D341Med (cell line): Measurements from ENCODE around the gene GRM5.
"Not testable (repeated sequence)": the region's sequence is repeated elsewhere in the genome, so short reads cannot be mapped to it uniquely, and the experiment has no call there.

ENCODE experiments used
- DNase-seq: peaks from one replicate; pipeline ENCODE4 v3.0.0; 2012; ENCODE audit warnings: low spot score

The GRM5 gene

DNA sequence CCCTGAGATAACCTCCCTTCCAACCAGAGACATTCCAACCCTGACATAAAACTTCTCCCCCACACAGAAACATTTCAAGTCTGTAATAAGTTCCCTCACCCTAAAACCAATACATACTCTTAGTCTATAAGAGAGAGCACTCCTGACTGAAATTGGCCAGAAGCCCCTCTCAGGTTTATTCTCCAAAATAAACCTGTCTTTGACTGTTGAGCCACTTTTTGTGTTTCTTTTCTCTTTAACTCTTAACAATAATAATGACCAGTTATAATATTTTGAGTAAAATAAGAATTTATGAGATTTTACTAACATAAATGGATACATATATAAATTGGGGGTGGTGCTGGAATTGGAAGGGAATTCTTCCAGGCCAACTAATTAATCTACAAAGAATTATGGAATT lies 93.6 kb downstream of the GRM5 start:
- no peak for DNase-seq

DNA sequence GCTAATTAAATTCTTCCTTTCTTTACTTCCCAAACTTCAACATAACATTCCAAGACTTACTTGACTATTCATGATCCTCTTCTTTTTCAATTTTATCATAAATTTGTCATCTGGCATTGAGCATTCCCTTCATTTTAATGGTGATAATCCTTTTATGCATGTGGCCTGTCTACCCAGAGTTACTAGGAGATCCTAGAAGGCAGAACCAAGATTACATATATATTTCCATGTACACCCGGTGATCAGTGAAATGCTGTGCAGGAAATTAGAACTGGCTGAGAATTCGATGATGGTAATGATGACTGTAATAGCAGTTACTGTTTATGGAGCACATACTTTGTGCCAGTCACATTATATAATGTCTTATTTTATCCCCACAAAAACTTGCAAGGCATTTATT lies 104.2 kb downstream of the GRM5 start:
- DNase-seq = not testable (repeated sequence)

DNA sequence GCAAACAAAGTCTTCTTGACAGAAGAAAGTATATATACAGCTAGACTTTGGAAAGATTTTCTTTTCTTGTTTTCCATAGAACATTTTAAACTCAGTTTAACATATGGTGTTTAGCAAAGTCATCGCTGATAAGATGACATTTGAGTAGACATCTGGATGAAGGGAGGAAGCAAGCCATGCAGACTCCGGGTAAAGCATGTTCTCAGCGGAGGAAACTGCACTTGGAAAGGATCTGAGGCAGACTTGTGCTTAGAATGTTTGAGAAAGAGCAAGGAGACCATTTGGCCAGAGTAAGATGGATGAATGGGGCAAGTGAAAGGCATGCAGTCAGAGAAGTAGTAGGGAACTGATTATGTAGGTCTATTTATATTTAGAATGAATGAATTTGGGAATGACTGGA lies 105.9 kb downstream of the GRM5 start:
- not testable (repeated sequence) for DNase-seq

DNA sequence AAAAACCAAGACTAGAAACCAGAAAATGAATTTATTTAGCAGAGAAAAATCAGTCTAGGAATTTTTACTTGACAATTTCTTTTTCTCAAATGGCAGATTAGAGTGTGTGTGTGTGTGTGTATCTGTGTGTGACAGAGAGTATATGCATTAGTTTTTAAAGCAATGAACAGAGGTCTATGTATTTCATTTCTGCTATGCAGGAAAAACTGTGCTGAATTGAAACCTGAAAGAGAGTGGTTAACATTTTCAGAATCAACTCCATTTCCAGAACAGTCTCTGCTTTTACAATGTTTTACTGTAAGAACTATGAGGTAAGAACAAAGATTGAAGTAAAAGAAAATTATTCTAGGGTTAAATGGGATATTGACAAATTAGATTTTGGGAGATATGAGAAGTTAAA lies 114.8 kb downstream of the GRM5 start:
- DNase-seq = no peak

DNA sequence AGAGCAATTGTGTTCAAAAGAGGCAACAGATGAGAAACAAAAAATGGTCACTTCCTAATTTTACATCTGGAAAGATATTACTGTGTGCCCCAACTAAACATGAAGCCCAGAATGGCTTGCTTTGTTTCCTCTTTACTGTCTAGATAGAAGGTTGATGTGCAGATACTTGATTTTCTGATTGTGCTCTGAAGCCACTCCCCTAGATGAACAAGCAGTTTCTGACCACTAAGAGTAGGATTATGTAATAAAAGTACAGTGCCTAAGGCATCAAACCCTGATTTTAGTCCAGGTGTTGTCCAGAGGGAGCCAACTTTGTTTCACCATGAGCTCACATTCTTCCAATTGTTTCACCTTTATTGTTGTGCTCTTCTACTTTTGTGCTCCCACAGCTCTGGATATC lies 116.9 kb downstream of the GRM5 start:
- DNase-seq = not testable (repeated sequence)

DNA sequence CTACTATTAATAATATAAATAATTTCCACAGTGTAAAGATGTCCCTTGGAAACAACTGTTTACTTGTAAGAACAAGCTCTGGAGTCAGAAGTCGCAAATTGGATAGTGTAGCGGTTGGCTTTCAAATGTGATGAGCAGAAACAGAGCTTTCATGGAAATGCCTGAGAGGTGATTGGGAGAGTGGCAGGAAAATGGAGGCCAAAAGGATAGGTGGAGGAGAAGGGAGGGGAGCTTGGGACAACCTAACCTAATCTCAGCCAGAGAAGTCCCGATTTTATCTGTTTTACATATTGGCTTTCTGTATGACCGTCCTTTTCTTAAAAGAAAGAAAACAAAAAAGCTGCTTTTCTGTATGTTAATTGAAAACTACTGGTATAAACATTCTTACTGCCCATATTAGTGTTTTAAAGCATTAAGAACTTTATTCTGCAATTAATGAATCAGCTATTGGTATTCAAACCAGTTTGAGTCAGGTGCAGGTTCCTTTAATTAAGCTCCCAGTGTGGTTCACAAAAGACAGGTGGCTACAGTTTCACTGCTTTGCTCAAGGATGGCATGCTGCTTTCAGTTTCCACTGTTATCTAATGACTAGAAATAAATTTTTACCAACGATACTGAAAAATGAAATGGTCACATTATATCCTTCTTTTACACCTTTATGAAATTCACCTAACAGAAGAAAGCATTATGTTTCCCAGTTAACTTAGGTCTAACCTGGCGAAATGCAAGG lies 117.8 kb downstream of the GRM5 start:
- DNase-seq = not testable (repeated sequence)

DNA sequence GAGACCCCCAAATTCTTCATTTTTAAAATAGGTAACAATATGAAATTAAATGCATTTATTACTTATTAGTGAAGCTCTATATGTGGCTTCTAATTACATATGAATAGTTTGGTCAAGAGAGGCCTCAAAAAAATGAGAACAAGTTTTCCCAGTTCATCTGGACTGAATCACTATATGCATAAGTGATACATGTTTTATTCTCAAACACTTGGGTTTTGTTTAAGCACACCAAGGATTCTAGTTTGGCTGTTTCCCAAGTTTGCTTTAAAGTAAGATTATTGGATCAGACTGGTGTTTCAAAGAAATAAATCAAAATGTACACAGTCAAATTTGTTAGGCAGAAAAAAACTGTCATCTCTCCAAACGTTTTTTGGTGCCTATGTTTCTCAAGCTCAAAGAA lies 136.1 kb downstream of the GRM5 start:
- not testable (repeated sequence) for DNase-seq

DNA sequence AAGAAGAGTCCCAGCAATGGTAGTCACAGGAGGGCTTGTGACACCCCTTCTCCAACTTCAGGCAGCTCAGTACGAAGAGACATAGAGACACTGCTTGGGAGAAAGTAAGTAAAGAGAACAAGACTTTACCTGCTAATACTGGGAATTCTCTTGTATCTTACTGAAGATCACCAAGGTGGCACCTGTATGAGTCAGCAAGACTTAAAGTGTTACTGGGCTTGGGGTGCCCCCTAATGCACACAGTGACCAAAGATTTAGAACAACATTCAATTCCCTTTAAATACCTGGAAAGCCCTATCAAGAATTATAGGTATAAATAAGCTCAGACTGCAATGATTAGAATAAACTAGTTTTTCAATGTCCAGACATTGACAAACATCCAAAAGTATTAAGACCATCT lies 148.7 kb downstream of the GRM5 start:
- not testable (repeated sequence) for DNase-seq

DNA sequence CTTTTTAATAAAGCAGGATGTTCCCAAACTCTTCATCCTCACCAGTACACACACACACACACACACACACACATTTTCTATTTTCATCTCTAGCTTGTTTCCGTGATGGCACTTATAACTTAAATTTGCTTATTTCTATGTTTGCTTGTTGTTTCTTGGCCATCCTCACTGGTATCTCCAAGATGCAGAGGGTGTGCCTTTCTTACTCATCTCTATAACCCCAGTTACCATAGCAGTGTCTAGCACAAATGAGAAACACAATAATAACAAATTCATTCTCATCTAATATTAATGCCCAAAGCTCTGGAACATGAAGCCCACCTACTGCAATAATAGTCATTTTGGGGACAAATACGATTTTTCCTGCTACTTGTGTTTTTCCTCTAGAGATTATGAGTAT lies 156.3 kb downstream of the GRM5 start:
- DNase-seq = no peak

DNA sequence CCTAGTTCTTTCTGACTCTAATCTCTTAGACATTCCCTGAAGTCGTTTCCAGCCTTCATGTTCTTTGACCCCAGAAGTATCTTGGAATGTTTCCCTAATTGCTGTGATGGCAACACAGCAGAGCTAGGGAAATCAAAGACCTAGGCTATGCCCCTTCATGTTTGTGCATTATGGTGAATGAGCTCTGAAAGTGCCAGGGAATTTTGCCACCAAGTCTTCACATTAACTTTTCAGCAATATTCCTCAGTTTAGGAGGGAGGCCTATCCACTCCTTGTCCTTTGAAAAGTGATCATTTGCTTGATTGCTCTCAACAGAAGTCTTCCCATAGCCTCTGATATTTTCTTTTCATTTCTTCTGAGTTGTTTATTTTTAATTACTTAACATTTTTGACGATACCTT lies 164.3 kb downstream of the GRM5 start:
- not testable (repeated sequence) for DNase-seq

DNA sequence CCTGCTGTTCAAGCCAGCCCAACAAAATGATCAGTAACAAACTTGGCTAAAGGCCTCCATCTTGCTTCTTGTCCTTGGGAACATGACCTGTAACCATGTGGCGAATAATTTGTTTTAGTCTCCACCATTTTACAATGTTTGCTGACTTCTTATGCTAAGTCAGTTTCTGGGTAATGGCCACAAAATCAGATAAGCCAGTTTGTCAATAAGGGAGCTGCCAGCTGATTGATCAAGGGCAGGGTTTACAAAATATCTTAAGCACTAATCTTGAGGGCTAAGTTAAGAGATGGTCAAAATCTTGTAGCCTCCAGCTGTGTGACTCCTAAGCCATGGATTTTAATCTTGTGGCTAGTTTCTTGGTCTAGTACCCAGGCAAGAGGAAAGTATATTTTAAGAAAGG lies 176.9 kb downstream of the GRM5 start:
- not testable (repeated sequence) for DNase-seq

DNA sequence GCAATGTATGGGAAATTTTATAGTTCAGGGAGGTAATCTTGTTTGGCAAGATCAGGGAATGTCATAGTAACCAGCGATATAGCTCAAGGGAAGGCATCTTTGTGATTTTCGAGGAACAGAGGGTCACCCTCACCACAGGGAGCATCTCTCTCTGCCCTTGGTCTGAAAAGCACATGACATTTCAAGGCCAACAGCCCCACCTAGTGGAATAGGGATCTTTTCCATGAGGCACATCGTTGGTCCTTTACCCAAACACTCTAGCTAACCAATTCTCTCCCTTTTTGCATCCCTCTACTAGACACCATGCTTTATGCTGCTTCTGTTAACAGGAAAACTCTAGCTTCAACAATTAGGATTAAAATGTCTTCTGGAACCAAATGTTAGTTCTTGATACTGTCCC lies 179.0 kb downstream of the GRM5 start:
- DNase-seq = peak; percentile 21

DNA sequence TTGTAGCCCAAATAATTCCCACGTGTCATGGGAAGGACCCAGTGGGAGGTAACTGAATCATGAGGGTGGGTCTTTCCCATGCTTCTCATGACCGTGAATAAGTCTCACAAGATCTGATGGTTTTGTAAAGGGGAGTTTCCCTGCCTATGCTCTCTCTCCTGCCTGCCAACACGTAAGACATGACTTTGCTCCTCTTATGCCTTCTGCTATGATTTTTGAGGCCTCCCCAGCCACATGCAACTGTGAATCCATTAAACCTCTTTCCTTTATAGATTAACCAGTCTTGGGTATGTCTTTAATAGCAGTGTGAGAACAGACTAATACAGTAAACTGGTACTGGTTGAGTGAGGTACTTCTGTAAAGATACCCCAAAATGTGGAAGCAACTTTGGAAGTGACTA lies 183.0 kb downstream of the GRM5 start:
- DNase-seq = not testable (repeated sequence)

DNA sequence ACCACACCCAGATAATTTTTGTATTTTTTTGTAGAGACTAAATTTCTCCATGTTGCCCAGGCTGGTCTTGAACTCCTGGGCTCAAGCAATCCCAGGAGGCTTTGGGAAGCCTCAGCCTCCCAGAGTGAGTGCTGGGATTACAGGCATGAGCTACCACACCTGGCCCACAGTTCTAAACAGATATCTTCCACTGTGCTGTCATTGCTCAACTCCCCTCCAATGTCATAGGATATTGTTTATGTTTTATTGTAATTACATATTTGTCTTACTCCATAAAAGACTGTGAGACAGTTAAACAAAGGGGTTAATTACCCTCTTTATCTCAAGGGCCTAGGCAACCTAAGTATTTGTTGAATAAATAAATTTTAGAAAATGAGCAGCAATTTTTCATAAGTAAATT lies 204.2 kb downstream of the GRM5 start:
- DNase-seq = no peak

DNA sequence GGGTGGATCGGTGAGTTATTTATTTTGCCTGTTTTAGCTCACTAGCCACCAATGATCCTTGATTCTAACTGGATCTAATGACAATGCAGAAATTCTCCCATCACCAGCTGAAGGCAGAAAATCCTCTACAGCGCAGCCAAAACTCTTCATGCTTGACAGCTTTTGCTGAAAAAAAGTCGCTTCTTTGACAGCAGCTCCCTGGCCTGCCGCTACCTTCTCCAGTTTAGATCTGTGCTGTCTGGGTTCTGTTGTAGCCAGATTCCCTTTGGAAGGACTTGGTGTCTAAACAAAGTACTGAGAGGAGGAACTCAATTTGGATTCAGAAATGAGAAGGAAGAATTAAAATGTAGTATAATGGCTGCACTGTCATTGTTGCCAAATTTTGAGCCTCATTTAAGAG lies 205.4 kb downstream of the GRM5 start:
- not testable (repeated sequence) for DNase-seq

DNA sequence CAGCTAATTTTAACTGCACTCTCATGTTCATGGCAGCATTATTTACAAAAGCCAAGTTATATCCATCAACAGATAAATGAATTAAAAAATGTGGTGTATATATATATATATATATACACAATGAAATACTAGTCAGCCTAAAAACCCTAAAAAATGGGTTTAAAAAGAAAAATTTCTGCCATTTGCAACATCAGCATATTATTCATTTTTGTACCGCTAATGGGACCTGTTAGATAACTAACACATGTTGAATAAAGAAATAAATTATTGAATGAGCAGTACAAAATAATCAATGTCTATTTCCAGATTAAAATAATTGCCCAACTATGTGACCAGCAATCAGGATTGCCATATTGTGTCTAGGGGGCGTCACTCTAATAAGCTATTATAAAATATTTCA lies 211.8 kb downstream of the GRM5 start:
- not testable (repeated sequence) for DNase-seq

DNA sequence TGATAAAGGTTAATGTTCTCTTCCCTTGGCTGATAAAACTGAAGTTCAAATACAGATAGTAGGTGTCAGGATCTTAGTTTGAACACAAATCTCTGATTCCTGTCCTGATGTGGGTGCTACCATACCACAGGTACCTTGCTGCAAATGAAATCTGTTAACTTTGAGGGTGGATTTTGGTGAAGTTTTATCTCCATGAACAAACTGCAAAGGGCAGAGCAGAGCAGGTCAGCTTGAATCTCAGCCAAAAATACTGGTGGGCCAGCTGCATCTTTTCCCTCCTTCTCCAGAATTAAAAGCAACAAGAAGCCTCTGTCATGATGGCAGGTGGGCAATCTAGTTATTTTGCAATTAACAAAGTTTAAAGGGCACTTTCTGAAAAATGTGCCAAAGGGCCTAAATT lies 214.2 kb downstream of the GRM5 start:
- DNase-seq = not testable (repeated sequence)

DNA sequence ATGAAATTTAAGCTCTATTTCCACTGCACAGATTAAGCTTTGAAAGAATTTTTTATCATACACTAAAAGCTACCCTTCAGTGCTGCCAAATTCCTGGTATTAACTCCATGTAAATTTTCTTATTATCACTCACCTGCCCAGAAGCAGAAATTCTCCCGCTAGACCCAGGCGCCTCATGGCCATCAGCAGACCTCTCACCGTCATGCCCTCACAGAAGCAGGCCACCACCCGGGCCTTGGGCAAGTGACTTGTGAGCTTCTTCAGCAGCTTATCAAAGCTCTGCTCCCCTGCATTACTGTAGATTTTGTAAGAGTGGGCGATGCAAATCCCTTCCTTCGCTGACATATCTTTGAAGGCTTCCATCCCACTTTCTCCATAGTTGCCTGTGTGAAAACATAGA lies 216.0 kb downstream of the GRM5 start:
- not testable (repeated sequence) for DNase-seq

DNA sequence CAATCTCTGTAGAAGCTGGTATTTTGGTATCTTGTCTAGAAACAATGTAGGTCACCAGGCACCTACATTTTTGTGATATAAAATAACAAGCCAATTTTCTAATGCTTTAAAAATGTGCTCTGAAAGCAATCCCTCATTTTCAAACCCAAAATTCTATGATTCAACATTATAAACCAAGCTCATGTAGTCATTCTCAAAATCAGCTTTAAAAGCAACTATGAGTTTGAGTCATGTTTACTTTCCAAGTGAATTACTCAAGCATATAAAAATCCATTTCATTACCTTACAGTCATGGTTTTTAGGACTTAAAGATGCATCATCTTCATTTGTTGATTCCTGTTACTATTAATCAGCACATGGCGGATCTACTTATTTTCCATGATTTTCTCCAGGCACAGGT lies 216.4 kb downstream of the GRM5 start:
- DNase-seq = no peak

DNA sequence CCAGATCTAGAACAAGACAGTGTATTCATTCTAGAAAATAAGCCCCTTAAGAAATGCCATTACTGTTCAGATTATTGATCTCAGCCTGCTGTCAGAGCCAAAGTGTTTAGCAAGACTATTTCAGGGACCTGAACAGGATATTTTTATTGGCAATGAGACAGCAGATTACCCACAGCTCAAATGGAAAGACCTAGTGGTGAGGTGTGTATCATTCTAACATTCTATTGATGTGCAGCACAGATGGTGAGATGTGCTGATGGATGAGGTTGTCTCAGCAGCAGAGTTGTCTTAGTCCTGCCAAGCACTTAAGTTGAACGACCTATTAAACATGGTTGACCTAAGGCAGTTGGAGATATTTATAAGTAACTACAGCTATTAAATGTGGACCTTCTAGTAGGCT lies 219.5 kb downstream of the GRM5 start:
- not testable (repeated sequence) for DNase-seq

DNA sequence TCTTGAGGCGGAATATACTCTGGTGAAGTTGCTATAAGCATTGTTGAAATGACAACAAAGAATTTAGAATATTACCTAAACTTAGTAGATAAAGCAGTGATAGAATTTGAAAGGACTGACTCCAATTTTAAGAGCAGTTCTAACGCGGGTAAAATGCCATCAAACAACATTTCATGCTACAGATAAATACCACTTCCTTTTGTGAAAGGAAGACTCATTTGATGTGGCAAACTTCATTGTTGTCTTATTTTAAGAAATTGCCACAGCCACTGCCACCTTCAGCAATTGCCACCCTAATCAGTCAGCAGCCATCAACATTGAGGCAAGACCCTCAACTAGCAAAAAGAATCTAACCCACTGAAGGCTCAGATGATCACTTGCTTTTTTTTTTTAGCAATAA lies 220.8 kb downstream of the GRM5 start:
- not testable (repeated sequence) for DNase-seq

DNA sequence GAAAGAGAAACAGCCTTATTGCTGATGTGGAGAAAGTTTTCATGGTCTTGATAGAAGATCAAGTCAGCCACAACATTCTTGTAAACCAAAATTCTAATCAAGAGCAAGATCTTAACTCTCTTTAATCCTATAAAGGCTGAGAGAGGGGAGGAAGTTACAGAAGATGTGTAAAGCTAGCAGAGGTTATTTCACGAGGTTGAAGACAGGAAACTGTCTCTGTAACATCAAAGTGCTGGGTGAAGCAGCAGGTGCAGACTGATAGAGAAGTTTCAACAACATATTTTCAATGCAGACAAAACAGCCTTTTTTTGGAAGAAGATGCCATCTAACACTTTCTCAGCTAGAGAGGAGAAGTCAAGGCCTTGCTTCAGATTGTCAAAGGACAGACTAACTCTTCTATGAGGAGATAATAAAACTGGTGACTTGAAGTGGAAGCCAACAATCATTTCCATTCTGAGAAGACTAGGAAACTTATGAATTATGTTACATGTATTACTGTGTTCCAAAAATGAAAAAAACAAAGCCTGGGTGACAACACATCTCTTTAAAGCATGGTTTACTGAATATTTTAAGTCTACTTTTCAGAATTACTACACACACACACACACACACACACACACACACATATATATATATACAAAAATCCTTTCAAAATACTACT lies 221.9 kb downstream of the GRM5 start:
- not testable (repeated sequence) for DNase-seq

DNA sequence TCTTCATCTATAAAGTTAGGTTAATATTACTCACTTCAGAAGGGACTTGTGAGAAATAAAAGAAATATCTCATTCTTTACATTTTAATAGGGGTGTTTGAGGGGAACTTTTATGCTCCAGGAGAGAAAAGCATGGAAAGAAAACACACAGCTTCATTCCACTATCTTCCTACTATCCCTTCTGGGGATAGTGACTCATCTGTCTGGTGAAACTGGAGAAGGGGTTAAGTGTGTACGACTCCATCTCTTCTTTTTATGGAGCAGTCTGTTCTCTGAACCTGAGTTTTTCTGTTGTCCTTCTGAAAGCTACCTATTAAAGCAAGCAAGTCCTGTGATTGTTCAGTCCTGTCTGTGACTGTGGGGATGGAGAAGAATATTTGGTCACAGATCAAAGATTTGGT lies 227.6 kb downstream of the GRM5 start:
- DNase-seq = not testable (repeated sequence)

DNA sequence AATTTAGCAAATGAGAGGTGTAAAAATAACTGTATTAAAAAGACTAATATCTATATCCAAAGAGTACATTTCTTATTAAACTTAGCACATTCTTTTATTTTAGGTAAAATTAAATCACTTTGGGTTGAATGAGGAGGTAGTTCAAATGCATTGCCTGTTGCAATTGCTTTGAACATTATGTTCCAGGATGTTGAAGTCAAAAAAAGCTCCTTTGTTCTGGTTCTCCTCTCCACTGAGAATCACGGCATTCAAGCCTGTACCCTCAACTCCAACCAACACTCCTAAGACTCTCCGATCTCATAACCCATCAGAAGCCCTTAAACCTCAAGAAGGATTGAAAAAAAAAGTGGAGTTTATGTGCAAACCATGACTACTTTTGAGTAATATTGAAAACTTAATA lies 230.1 kb downstream of the GRM5 start:
- not testable (repeated sequence) for DNase-seq
